GM06990 (cell line): Measurements from ENCODE around the gene PRSS1.

Experiments used
- DNase-seq: peaks from one replicate; pipeline ENCODE4 v3.0.0-alpha.2; 2011; ENCODE audit not compliant: insufficient read length; ENCODE audit errors: extremely low read depth
- H3K27me3 ChIP-seq: replicated peaks from 2 replicates; pipeline ENCODE4 v1.6.0; 2011; ENCODE audit warnings: low read length; ENCODE audit not compliant: control insufficient read depth, insufficient read depth
- H3K36me3 ChIP-seq: 2 replicates; pipeline ENCODE4 v1.5.1; 2011; ENCODE audit warnings: low read length; ENCODE audit not compliant: control insufficient read depth, insufficient read depth
- H3K4me3 ChIP-seq: replicated peaks from 2 replicates; pipeline ENCODE4 v1.5.1; 2011; ENCODE audit warnings: low read depth, mild to moderate bottlenecking, control low read depth, low read length
- TF ChIP-seq, protein P1 (sequence below): IDR thresholded peaks from 2 replicates; pipeline ENCODE4 v1.5.1; 2011; ENCODE audit warnings: low read length, control low read depth, mild to moderate bottlenecking, inconsistent platforms; ENCODE audit not compliant: insufficient read depth, poor library complexity, severe bottlenecking

PRSS1 gene

DNA sequence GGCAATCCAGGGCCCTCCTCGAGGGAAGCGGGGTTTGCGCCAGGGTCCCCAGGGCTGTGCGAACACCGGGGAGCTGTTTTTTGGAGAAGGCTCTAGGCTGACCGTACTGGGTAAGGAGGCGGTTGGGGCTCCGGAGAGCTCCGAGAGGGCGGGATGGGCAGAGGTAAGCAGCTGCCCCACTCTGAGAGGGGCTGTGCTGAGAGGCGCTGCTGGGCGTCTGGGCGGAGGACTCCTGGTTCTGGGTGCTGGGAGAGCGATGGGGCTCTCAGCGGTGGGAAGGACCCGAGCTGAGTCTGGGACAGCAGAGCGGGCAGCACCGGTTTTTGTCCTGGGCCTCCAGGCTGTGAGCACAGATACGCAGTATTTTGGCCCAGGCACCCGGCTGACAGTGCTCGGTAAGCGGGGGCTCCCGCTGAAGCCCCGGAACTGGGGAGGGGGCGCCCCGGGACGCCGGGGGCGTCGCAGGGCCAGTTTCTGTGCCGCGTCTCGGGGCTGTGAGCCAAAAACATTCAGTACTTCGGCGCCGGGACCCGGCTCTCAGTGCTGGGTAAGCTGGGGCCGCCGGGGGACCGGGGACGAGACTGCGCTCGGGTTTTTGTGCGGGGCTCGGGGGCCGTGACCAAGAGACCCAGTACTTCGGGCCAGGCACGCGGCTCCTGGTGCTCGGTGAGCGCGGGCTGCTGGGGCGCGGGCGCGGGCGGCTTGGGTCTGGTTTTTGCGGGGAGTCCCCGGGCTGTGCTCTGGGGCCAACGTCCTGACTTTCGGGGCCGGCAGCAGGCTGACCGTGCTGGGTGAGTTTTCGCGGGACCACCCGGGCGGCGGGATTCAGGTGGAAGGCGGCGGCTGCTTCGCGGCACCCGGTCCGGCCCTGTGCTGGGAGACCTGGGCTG, 47.5 kb downstream of the PRSS1 start:
- Histone ChIP-seq H3K36me3 (peaks cover 2% of the 10 kb centered on the region; the same call in 1 of the 2 replicates), H3K4me3 (peak overlapping the region; percentile 80), H3K27me3 (no peaks in the 10 kb centered on the region)
- peak; percentile 43 for DNase-seq
- TF ChIP-seq, protein P1, sequence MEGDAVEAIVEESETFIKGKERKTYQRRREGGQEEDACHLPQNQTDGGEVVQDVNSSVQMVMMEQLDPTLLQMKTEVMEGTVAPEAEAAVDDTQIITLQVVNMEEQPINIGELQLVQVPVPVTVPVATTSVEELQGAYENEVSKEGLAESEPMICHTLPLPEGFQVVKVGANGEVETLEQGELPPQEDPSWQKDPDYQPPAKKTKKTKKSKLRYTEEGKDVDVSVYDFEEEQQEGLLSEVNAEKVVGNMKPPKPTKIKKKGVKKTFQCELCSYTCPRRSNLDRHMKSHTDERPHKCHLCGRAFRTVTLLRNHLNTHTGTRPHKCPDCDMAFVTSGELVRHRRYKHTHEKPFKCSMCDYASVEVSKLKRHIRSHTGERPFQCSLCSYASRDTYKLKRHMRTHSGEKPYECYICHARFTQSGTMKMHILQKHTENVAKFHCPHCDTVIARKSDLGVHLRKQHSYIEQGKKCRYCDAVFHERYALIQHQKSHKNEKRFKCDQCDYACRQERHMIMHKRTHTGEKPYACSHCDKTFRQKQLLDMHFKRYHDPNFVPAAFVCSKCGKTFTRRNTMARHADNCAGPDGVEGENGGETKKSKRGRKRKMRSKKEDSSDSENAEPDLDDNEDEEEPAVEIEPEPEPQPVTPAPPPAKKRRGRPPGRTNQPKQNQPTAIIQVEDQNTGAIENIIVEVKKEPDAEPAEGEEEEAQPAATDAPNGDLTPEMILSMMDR: no peak

- H3K4me3 ChIP-seq: peak overlapping the region; percentile 80
- peaks cover 4% of the 10 kb centered on the region for H3K36me3 ChIP-seq
- H3K27me3 ChIP-seq: no peaks in the 10 kb centered on the region
- TF ChIP-seq, protein P1: no peak
- no peak for DNase-seq
Observed at GRCh38 chr7:142797391-142798377, 48.4 kb downstream of the PRSS1 start.

DNA sequence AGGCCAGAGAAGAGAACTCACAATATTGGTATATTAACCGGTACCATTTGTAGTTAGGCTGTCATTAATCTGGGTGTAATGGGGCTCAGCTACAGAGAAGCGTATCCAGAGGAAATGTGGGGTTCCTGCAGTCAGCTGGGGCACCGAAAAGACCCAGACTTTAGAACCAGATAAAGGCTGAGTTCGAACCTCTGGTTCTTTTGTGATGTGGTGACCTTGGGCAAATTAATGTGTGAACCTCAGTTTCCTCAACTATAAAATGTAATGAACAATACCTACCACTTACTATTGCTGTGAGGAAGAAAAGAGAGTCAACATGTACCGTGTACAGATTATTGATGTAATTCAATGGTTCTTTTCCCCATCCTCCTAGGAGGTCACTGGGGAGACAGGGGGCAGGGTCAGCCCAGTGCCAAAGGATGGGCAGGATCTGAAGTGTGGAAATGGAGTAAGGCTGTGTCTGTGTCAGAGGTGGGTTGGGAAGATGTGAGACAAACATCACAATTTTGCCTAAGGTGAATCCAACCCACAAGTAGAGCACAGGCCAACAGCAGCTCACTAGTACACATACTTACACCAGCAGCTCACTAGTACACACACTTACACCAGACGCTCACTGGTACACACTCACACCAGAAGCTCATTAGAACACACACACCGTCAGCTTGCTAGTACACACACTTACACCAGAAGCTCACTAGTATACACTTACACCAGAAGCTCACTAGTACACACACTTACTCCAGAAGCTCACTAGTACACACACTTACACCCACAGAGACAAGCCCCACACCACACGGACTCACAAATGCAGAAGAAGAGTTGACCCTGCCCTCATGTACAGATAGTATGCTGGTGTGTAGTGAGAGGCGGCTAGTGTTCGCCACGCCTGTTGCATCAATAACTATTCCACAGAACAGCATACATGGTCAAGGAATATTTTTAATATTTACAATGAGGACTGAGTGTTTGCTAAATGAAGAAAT, 49.5 kb downstream of the PRSS1 start:
- DNase-seq: no peak
- Histone ChIP-seq H3K4me3 (peak overlapping the region; percentile 80), H3K36me3 (peaks cover 4% of the 10 kb centered on the region), H3K27me3 (no peaks in the 10 kb centered on the region)
- TF ChIP-seq, protein P1: no peak

- TF ChIP-seq, protein P1: no peak
- peaks cover 4% of the 10 kb centered on the region for H3K36me3 ChIP-seq
- H3K27me3 ChIP-seq: no peaks in the 10 kb centered on the region
- DNase-seq: no peak
- peak overlapping the region; percentile 80 for H3K4me3 ChIP-seq
Observed at GRCh38 chr7:142799437-142799835, 50.2 kb downstream of the PRSS1 start.

DNA sequence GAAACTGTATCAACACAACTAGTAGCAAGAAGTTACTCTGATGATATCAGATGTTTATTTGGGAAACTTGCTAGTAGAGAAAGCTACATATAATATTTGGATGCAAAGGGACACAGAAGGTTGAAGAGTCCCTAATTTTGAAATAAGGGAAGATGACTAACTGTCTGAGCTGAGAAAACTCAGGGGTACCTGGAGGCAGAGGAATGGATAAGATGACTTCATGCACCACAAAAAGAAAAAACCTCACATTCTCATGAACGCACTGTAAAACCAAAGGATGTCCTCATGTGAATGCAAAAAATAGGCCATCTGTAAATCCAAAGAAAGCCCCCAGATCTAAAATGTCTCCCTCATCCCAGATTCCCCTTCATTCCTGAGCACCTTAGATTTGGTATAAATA, 50.8 kb downstream of the PRSS1 start:
- Histone ChIP-seq H3K4me3 (no peak overlapping the region), H3K27me3 (no peaks in the 10 kb centered on the region), H3K36me3 (peaks cover 4% of the 10 kb centered on the region)
- TF ChIP-seq, protein P1: no peak
- no peak for DNase-seq
